NCI-H69 (cell line): Measurements from ENCODE around the gene ADSS1.

Source experiments
- DNase-seq: peaks from one replicate; lab custom pipeline; 2025; lab: John Stamatoyannopoulos, UW

ADSS1 gene

DNA sequence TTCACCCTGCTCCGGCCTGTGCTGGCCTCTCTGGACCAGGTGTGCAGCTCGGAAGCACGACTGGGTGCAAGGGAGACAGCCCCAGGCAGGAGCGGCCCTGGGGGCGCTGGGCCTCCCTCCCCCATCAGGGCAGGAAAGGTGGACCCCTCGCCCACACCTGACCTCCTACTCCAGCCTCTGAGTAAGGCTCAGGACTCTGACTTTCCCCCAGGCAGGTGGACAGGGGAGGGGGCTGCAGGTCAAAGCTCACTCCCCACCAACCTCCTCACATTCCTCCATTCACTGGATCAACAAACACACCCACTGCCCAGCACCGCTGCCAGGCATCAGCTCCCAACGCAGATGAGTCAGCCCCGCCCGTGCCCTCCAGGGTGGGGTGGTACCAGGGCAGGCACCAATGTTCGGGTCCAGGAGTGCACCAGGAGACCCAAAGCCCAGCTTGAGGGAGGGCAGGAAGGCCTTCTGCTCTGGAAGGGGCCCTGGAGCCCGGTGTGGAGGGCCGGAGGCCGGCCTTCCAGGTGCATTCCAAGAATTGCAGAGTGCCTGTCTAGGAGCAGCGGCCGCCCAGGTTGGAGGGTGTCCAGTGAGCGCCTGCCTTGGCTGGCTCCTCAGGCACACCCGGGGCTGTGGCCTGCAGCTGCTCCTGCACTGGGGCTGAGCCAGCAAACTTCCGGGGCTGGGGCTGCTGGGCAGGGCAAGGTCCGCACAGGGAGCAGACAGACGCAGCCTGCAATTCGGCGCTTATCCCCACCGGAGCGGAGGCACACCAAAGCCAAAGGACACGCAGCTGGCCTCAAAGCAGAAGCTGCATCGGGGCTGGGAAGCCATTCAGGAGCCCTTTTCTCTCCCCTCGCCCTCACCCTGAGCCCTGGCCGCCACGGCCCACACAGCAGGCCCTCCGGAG is 36.2 kb upstream of the ADSS1 start:
- DNase-seq = peak; percentile 80

DNA sequence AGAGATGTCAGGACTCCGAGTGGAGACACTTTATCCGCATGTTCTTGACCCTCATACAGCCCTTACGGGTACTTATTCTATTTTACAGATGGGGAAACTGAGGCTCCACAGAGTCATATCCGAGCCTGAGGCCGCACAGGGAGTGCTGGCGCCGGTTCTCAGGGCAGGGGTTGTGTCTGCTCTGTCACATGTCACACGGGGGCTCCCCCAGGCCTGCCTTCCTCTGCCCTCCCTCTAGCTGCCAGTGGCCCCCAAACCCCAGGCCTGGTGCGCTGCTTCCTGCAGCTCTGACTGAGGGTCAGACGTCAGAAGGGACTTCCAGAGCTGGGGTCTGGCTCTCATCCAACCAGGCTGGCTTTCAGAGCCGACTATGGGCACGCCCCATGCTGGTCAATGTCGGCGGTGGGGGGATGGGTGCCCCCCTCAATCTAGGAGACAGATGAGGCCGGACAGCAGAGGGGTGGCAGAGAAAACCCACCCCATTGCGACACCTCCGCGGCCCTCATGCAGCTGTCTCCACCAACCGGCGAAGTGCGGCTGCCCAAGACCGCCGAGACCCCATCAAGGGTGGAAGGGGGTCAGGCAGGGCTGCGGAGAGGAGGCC is 35.4 kb upstream of the ADSS1 start:
- peak; percentile 47 for DNase-seq

DNA sequence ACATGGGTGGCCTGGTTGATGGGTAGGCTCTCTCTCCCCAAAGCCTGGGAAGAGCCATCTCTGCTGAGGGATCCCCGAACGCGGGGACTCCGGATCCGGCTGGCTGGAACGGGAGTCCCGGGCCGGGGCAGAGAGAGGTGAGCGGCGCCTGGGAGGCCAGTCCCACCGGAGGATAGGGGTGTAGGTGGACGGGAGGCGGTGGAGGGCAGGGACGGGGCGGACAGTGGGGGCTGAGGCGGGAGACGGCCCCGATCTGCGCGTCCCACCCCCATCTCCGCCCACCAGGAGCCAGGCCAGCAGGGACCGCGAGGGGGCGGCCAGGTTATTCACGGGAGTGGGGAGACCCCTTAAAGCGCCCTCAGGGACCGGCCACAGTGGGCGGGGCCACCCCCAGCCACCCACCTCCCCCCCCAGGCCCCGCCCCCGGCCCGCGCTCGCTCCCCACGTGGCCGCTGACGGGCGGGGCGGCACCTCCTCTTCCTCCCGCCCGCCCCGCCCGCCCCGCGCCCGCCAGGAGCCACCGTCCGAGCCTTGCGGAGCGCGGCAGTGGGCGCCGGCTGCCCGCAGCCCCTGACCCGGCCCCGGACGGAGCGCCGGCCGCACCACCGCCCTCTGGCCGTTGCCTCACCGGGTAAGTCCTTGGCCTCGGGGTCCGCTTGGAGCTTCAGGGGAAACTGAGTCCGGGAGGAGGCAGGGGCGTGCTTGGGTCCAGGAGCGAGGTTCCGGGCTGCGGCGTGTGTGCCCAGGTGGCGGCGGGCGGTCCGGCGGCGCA is 34.7 kb upstream of the ADSS1 start, which contains the start of gene INF2:
INF2 (plus strand) TSS at position 510 of the 772 bp plus-strand sequence. CDS start 11,748 bp downstream, outside the sequence.
- peak; percentile 76 for DNase-seq

DNA sequence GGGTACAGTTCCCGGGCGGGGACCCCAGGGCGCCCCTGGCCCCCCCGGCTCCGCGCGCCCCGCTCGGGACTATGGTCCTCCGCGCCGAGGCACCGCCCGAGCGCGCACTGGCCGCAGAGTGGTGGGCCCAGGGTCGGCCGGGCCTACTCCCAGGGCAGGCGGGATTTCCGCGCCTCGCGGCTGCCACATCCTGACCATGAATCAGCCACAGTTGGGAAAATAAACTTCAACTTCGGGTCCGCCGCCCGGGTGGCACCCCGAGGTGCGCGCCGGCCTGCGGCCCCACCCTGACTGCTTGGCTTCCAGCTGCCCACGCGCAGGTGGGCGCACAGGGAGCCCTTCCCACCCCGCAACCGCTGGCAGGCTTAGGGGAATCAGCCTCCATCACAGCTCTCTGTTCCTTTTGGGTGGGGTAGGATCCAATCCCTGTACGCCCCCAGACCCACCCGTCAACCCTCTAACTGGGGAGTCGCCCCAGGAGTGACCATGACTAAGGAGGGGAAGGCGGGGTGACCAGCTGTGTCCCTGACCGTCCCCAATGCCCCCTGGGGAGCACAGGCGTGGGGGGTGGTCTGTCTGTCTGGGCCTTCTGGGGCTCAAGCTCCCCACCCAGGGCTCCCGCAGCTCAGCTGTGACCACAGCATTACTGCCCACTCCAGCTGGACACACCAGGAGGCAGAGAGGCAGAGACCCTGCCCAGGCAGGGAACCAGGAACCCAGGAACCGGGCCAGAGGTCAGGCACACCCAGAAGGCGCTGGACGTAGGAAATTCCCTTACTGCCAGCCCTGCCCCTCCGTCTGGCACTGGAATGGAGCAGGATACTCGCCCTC is 33.9 kb upstream of the ADSS1 start:
- peak; percentile 44 for DNase-seq

DNA sequence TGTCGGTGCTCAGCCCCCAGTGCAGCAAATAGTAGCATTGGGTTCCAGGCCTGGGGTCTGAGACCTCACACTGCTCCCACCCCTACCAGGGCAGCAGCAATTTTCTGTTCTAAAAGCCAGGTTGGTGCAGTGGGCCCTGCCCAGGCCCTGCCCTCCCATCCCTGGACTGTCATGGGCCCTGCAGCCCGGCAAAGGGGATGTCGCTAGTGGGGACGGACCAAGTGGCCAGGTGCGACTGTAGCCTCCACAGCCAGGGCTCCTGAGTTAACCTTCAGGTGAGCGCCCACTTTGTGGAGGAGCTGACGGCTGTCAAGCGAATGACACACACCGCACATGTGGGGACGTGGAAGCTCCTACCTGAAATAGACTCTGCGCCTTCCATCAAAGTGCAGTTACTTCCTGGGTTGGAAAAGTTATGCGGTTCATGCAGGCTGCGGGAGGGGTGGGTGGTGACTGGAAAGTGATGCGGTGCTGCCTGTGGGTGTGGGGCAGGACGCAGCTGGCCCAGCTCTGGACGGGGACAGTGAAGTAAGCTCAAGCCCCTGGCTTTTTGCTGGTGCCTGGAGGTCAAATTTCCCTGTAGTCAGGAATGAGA is 33.1 kb upstream of the ADSS1 start:
- no peak for DNase-seq

DNA sequence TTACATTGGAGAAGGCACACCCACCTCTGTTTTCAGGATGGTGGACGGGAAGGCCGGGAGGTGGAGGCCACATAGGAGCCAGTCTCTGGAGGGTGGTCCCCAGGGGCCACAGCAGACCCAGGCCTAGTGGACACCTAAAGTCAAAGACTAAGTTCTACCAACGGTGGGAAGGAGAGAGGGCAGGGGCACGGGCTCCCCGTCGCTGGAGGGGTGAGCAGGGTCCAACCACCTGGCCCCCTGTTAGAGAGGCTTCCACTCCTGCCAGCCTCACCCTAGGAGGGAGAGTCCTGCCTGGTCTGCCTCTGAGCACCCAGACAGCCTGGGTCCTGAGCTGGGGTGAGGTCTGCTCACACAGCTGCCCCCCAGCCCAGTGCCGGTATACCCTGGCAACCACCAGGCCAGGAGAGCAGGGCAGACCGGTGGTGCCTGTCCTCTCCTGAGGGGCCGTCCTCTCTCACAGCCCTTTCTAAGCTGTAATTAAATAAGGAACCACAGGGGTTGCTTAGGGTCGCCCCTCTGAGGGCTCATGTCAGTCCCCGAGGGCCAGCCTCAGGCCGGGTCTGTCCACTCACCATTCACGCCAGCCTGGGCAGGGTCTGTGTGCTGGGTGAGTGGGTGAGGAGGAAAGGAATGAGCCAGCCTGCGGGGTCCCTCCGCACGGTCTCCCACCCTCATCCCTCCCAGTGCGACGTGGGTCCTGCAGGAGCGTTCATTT is 32.3 kb upstream of the ADSS1 start:
- no peak for DNase-seq

DNA sequence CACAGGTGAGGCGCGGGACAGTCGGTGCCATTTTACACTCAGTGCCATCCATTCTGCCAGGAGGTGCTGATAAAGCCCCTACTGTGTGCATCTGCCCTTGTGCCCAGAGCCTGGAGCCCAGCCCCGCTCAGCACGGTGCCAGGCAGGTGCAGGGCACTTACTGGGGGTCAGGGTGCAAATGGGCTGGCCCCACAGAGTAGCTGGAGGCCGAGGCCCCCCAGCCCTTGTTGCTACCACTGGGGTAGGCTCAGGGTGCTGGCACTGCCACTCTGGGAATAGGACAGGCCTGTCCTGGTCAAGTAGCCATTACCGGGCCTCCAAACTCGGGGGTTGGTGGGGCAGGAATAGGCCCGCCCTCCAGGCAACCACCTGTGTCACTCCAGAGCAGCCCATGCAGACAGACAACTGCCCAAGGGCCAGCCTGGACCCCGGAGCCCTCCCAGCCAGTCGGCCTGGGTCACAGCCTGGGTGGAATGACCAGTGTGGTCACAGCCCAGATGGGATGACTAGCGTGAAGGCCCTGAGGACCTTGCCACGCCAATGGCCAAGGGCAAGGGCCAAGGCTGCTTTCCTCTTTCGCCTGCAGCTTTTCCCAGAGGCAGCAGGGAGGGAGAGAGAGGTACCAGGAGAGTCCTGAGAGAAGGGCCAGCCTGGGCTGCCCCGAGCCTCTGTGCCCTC is 31.6 kb upstream of the ADSS1 start:
- no peak for DNase-seq

DNA sequence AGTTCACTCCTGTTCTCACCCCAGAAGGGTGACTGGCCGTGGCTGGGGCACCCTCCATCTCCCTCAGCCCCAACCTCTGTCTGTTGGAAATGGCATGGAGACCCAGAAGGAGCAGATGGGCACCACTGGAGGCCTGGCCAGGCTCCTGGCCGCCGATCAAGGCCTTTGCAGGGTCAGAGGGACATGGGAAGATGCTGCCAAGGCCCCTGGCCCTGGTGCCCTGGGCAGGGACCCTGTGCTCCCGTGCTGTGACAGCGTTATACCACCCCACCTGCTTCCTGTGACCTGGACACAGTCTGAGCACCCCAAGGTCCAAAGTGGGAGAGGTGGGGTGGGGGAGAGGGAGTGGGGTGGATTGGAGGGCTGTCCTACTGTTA is 31.1 kb upstream of the ADSS1 start:
- no peak for DNase-seq

DNA sequence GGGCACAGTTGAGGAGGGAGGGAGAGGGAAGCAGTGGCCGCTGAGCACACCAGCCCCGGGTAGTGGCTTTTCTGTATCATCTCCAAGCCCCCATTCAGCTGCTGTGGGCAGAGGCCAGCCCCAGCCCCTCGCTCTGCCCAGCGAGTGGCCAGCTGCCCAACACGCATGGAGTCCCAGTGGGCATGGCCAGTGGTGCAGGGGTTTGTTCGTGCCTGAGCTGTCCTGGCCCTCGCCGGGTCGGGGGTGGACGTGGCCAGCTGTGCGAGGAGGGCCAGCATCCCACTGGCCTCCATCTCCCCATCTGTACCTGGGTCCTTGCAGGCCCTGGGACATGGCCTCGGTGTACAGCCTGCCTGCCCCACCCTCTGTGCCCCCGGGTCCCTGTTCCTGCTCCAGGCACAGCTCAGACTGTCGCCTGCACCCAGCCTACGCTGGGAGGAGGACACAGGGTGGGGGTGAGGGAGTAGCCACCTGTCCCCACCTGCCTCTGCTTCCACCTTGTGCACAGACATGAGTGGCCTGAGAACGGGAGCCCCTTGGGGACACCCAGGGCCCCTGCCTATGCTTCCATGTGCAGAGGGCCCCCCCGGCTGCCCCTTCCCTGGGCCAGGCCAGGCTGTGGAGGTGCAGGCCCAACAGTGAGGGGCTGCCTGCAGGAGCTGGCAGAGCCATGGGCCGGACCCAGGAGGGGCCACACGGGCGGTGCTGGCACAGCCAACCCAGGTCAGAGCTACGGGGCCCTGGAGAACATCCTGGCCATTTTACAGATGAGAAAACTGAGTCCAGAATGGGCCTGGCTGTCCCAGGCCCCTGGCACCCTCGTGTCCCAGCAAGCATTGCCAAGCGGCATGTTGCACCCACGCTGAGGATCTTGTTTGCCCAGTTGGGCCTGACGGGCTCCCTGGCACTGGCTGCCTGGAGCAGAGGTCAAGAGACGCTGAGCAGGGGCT is 30.3 kb upstream of the ADSS1 start:
- no peak for DNase-seq

DNA sequence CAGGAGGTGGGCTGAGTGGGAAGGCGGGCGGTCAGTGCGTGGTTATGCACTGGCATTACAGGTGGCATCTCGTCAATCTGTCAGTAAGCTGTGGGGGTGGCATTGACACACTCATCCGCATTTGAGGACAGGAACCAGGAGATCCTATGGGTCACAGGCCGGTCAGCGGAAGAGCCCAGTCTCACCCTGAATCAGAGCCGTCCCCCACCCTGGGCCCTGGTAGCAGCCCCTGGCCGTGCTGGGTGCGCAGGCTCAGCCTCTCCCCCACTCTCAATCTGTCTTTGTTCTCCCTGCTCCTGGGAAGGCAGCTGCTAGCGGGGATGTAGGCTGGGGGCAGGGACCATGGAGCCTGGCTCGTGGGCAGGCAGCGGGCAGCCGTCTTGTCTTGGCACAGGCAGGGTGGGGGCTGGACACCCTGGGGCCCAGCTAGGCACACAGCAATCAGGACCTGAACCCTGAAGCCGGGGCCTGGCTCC is 29.5 kb upstream of the ADSS1 start:
- DNase-seq = no peak

DNA sequence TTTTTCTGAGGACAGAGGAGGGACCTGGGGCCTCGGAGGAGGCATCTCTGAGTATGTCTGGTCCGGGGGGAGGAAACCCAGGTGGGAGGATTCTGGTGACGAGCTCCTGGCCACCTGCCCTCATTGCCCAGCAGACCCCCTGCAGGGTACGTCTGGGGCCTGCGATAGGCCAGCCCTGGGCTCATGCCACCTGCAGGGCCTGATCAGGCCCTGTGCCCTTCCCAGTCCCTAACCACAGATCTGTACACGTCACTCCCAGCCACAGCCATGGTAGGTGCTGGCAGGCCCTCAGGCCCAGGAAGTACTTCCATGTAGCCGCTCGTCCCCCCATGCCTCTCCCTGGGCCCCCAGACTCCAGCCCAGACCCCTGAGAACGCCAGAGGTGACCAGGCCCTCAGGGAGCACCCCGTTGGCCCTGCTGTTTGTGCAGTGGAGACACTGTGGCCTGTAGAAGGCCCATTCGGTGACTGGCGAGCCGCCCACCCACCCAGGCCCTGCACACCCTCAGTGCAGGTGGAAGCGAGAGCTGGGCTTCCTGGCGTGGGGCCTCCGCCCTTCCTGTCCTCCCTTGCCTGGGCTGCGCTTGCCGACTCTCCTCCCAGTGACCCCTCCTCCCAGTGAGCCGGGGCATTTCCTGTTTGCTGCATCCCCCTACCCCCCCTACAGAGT is 28.9 kb upstream of the ADSS1 start:
- peak; percentile 46 for DNase-seq

DNA sequence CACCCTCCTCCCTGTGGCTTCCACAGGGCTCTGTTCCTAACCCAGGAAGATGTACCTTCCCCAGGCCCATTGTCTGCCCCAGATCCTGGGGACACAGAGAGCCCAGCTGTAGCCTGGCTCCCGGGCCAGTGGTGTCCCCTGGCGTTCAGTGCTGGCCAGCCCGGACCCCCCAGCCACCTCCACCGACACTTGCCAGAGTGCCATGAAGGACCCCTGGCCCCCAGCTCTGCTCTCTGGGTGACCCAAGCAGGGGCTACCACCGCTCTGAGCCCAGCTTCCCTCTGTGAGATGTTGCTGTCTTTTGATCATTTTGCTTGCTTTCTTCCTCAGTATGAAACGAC is 28.4 kb upstream of the ADSS1 start:
- DNase-seq = no peak

DNA sequence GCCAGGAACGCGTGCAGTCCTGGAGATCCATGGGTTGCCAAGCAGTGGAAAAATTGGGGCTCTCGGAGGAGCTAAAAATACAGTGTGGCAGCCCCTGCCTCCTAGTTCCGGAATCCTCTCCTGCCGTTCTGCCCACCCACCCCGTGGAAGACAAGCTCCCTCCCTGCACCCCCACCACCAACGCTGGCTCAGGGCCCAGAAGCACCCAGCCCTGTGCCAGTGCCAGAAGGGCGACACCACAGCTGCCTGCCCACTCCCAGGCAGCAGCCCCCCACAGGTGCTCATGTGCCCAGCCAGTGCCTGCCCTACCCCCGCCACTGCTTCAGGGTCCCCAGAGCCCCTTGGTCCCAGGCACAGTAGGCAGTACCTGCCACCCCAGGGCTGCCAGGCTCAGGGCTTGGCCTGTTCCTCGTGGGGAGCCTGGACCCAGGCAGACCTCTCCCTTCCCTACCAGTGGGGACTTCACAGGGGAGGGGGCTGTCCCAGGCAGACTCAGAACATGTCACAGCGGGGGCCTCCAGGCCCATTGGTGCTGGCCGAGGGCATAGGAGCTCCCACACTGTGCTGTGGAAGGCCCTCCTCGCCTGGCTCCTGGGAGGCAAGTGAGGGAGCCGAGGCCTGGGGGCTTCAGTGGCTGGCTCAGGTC is 27.2 kb upstream of the ADSS1 start:
- no peak for DNase-seq

DNA sequence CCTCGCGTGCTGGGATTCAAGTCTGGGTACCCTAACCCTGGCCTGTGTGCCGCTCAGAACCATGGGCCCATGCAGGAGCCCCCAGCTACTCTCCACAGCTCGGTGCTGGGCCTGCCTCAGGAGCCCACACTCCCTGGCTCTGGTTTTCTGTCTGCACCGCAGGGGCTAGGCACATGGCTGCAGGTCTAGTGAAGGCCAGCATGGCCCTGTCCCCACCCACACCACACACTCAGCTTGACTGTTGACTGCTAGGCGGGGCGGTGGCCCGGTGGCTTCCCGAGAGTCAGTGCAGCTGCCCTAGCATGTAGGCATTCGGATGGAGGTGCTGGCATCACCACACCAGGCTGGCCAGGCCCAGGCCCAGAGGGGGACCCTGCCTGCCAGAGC is 26.7 kb upstream of the ADSS1 start:
- no peak for DNase-seq

DNA sequence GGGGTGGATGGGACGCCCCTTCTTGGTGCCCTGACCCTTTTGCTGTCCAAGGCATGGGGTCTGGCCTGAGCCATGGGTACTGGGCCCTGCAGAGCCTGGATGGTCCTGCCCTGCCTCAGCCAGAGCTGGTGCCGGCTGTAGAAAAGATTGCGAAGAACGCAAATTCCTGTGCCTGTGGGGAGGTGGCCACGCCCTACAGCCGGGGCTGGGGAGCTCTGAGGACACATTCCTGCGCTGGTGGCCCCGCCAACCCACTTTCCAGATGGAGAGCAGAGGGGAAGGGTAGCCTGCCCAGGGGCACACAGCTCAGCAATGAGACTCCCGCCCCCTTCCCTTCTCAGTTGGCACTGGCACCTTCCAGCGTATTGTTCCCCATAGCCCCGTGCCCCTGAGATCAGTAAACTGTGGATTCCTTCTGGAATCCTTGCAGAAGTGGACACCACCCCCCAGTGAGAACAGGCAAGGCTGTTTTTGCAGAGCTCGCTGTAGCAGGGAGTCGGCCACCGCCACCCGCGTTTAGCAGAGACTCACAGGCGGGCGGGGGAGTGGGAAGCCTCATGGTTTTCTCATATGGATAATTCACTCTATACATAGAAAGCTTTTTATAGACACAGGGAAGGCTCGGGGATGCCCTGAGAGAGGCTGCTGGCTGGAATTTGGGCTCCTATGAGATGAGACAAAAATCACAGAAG is 26.0 kb upstream of the ADSS1 start:
- no peak for DNase-seq

DNA sequence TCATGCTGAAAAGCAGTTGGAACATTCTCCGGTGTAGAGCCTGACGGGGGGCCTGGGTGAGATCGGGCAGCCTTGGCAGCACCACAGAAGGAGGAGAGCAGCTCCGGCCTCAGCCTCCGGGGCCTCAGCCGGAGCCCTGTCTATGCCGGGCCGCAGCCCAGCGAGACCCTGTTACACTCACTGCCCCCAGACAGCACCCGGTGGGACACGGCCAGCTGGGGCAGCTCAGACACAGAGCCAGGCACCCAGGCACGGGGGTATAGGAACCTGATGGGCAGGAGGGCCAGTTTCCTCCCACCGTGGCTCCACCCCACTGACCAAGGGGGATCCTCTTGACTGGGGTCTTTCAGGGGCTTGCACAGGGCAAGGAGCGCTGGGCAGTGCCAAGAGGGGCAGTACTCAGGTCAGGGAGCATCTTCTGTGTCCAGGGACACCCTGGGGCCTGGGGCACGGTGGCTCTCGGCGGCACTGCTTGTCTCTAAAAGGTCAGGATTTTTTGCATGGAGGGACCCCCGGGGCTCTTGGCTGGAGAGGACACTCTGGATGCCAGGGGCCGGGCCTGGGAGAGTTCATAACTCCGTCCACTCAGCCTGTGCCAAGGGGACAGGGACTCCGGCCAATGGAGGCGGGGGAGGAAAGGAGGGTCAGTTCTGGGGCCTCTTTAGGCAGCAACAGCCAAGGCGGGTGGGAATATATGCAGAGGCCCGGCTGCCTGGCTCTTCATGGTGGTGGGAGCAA is 25.2 kb upstream of the ADSS1 start:
- DNase-seq = no peak

DNA sequence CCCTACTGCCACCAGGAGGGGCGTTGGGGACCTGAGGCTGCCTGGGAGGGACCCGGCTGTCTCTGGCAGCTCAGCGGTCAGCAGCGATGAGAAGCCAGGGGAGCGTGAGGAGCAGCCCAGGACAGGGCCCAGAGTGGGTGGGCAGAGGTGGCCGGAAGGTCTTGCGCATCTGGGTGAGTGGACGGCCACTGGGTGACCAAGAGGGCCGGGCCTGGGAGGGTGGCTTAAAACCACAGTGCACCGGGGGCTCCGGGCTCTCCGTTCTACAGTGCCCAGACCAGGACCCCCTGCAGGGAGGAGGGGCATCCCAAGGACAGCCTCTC is 24.6 kb upstream of the ADSS1 start:
- no peak for DNase-seq
